ENCODE data around the gene KCNN3.

Gene KCNN3

GRCh38 chr1:154744352-154745035 lies 125.6 kb downstream of the KCNN3 start:
- H3K27ac ChIP-seq (ENCODE audit: low read depth in 2 of 2, low read length in 2 of 2) = no peak overlapping the region
- no peak overlapping the region for H3K9ac ChIP-seq (ENCODE audit: low read depth in 1 of 2, low read length in 2 of 2)
- no peaks in the 10 kb centered on the region for H3K9me3 ChIP-seq (ENCODE audit: control insufficient read depth in 2 of 2, low read length in 2 of 2)
- H3K36me3 ChIP-seq (ENCODE audit: control insufficient read depth in 2 of 2, insufficient read depth in 2 of 2, low read length in 2 of 2) = no peaks in the 10 kb centered on the region
- H3K4me3 ChIP-seq (ENCODE audit: low read length in 2 of 2) = no peak overlapping the region
- peaks cover 12 to 13% of the 10 kb centered on the region in 2 donors for H3K27me3 ChIP-seq (ENCODE audit: control insufficient read depth in 2 of 2, insufficient read depth in 2 of 2, low read length in 2 of 2)
- peaks cover 3 to 4% of the 10 kb centered on the region in 2 donors for H3K4me1 ChIP-seq (ENCODE audit: control insufficient read depth in 2 of 2, insufficient read depth in 2 of 2, low read length in 2 of 2)

GRCh38 chr1:154743526-154744036 lies 126.5 kb downstream of the KCNN3 start:
- Histone ChIP-seq H3K27ac (ENCODE audit: low read depth in 2 of 2, low read length in 2 of 2) (no peak overlapping the region), H3K27me3 (ENCODE audit: control insufficient read depth in 2 of 2, insufficient read depth in 2 of 2, low read length in 2 of 2) (peaks cover 7 to 17% of the 10 kb centered on the region in 2 donors), H3K4me3 (ENCODE audit: low read length in 2 of 2) (no peak overlapping the region), H3K4me1 (ENCODE audit: control insufficient read depth in 2 of 2, insufficient read depth in 2 of 2, low read length in 2 of 2) (peaks cover 3 to 4% of the 10 kb centered on the region in 2 donors), H3K9me3 (ENCODE audit: control insufficient read depth in 2 of 2, low read length in 2 of 2) (no peaks in the 10 kb centered on the region), H3K9ac (ENCODE audit: low read depth in 1 of 2, low read length in 2 of 2) (no peak overlapping the region), H3K36me3 (ENCODE audit: control insufficient read depth in 2 of 2, insufficient read depth in 2 of 2, low read length in 2 of 2) (no peaks in the 10 kb centered on the region)

GRCh38 chr1:154742606-154743005 lies 127.5 kb downstream of the KCNN3 start:
- Histone ChIP-seq H3K9me3 (ENCODE audit: control insufficient read depth in 2 of 2, low read length in 2 of 2) (no peaks in the 10 kb centered on the region), H3K4me3 (ENCODE audit: low read length in 2 of 2) (no peak overlapping the region), H3K36me3 (ENCODE audit: control insufficient read depth in 2 of 2, insufficient read depth in 2 of 2, low read length in 2 of 2) (no peaks in the 10 kb centered on the region), H3K4me1 (ENCODE audit: control insufficient read depth in 2 of 2, insufficient read depth in 2 of 2, low read length in 2 of 2) (peaks cover under 1 to 3% of the 10 kb centered on the region in 2 donors), H3K27me3 (ENCODE audit: control insufficient read depth in 2 of 2, insufficient read depth in 2 of 2, low read length in 2 of 2) (peaks cover 11 to 17% of the 10 kb centered on the region in 2 donors), H3K9ac (ENCODE audit: low read depth in 1 of 2, low read length in 2 of 2) (no peak overlapping the region), H3K27ac (ENCODE audit: low read depth in 2 of 2, low read length in 2 of 2) (no peak overlapping the region)

DNA sequence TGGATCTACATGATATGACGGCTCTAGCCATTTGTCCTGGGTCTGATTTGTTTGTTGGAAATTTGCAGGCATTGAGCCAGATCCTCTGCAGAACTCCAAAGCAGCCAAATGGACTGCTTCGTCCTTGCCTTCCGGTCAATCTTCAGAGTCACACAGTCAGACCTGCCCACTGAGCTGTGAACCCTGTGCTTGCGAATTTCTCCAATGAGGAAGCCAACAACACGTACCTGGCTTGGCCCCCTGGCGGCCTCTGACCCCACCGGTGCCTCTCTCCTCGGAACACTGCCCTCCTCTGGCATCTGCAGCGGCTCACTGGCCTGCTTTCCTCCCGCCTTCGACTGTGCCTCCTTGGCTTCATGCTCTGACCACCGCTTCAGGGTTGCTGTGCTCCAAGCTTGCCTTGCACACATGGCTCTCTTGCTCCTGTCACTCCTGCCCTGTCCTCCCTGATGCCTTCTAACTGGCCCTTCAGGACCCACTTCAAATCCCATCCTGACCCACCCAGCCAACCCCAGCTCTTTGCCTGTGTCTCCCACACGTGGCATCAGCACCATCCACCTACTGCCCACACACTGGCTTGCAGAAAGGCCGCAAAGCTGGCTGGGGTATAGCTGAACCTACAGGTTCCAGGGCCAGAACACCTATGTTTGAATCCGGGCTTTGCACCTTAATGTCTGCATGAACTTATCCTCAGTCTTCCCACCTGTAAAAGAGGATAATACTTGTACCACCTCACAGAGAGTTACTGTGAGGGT lies 128.2 kb downstream of the KCNN3 start:
- Histone ChIP-seq H3K9me3 (ENCODE audit: control insufficient read depth in 2 of 2, low read length in 2 of 2) (no peaks in the 10 kb centered on the region), H3K36me3 (ENCODE audit: control insufficient read depth in 2 of 2, insufficient read depth in 2 of 2, low read length in 2 of 2) (no peaks in the 10 kb centered on the region), H3K4me1 (ENCODE audit: control insufficient read depth in 2 of 2, insufficient read depth in 2 of 2, low read length in 2 of 2) (peaks cover 0 to under 1% of the 10 kb centered on the region in 2 donors), H3K4me3 (ENCODE audit: low read length in 2 of 2) (no peak overlapping the region), H3K27ac (ENCODE audit: low read depth in 2 of 2, low read length in 2 of 2) (no peak overlapping the region), H3K27me3 (ENCODE audit: control insufficient read depth in 2 of 2, insufficient read depth in 2 of 2, low read length in 2 of 2) (peaks cover 10 to 13% of the 10 kb centered on the region in 2 donors), H3K9ac (ENCODE audit: low read depth in 1 of 2, low read length in 2 of 2) (no peak overlapping the region)

DNA sequence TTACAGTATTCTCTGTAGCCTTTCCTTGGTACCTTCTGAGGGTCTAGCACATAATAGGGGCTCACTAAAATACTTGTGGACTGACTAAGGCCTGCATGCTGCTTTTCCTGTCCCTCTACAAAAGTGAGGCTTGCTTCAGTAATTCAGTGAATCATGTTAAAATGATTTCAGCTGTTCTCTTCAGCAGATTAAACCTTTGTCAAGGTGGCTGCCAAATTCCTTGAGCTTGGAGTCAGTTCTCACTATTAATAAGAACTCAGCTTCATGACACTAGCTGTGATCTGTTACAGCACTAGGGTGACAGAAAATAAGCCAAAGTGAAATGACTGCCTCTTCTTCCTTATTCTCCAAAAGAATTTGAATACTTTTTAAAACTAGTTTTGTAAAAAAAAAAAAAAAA lies 128.8 kb downstream of the KCNN3 start:
- Histone ChIP-seq H3K27me3 (ENCODE audit: control insufficient read depth in 2 of 2, insufficient read depth in 2 of 2, low read length in 2 of 2) (peaks cover 7 to 10% of the 10 kb centered on the region in 2 donors), H3K4me3 (ENCODE audit: low read length in 2 of 2) (no peak overlapping the region), H3K4me1 (ENCODE audit: control insufficient read depth in 2 of 2, insufficient read depth in 2 of 2, low read length in 2 of 2) (no peaks in the 10 kb centered on the region), H3K9ac (ENCODE audit: low read depth in 1 of 2, low read length in 2 of 2) (no peak overlapping the region), H3K27ac (ENCODE audit: low read depth in 2 of 2, low read length in 2 of 2) (no peak overlapping the region), H3K36me3 (ENCODE audit: control insufficient read depth in 2 of 2, insufficient read depth in 2 of 2, low read length in 2 of 2) (no peaks in the 10 kb centered on the region), H3K9me3 (ENCODE audit: control insufficient read depth in 2 of 2, low read length in 2 of 2) (no peaks in the 10 kb centered on the region)

- Histone ChIP-seq H3K9ac (ENCODE audit: low read depth in 1 of 2, low read length in 2 of 2) (no peak overlapping the region), H3K27ac (ENCODE audit: low read depth in 2 of 2, low read length in 2 of 2) (no peak overlapping the region), H3K4me1 (ENCODE audit: control insufficient read depth in 2 of 2, insufficient read depth in 2 of 2, low read length in 2 of 2) (no peaks in the 10 kb centered on the region), H3K27me3 (ENCODE audit: control insufficient read depth in 2 of 2, insufficient read depth in 2 of 2, low read length in 2 of 2) (peaks cover 9 to 10% of the 10 kb centered on the region in 2 donors), H3K36me3 (ENCODE audit: control insufficient read depth in 2 of 2, insufficient read depth in 2 of 2, low read length in 2 of 2) (no peaks in the 10 kb centered on the region), H3K4me3 (ENCODE audit: low read length in 2 of 2) (no peak overlapping the region), H3K9me3 (ENCODE audit: control insufficient read depth in 2 of 2, low read length in 2 of 2) (no peaks in the 10 kb centered on the region)
Measured at GRCh38 chr1:154739654-154740053, 130.4 kb downstream of the KCNN3 start.

DNA sequence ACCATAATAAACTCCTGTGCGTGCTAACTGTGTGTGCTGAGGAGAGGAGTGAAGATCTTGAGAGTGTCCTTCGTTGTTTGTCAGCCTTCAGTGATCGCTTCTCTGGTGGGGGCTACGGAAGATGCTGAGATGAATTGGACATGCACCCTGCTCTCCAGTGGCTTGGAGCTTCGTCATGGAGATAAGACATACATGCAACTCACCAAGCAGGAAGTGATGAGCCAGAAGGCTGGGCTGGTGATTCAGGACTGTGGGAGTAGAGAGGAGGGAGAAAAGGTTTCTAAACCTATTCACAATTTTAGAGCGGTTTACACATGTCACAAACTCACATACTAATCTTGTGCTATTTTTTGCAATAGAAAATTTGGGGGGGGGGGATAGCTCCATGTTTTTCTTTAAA lies 133.2 kb downstream of the KCNN3 start:
- Histone ChIP-seq H3K9ac (ENCODE audit: low read depth in 1 of 2, low read length in 2 of 2) (no peak overlapping the region), H3K9me3 (ENCODE audit: control insufficient read depth in 2 of 2, low read length in 2 of 2) (no peaks in the 10 kb centered on the region), H3K4me1 (ENCODE audit: control insufficient read depth in 2 of 2, insufficient read depth in 2 of 2, low read length in 2 of 2) (no peaks in the 10 kb centered on the region), H3K36me3 (ENCODE audit: control insufficient read depth in 2 of 2, insufficient read depth in 2 of 2, low read length in 2 of 2) (no peaks in the 10 kb centered on the region), H3K4me3 (ENCODE audit: low read length in 2 of 2) (no peak overlapping the region), H3K27me3 (ENCODE audit: control insufficient read depth in 2 of 2, insufficient read depth in 2 of 2, low read length in 2 of 2) (peaks cover 6% of the 10 kb centered on the region in 2 donors), H3K27ac (ENCODE audit: low read depth in 2 of 2, low read length in 2 of 2) (no peak overlapping the region)

DNA sequence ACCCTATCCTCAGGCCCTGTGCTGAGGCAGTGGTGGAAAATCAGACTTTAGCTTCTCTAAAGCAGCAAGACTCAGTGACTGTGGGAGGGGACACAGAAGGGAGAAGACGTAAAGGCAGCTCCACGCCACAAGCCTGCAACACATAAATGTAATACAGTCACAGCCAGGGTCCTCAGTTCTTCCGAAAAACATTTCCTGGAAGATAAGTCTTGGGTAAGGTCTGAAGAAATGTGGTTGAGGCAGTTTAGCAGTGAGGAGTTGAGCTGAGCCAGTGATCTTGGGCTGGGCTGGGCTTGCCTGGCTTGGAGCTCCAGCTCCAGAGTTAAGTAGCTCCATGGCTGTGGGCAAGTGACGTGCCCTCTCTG lies 134.3 kb downstream of the KCNN3 start:
- Histone ChIP-seq H3K36me3 (ENCODE audit: control insufficient read depth in 2 of 2, insufficient read depth in 2 of 2, low read length in 2 of 2) (no peaks in the 10 kb centered on the region), H3K9ac (ENCODE audit: low read depth in 1 of 2, low read length in 2 of 2) (no peak overlapping the region), H3K4me3 (ENCODE audit: low read length in 2 of 2) (no peak overlapping the region), H3K9me3 (ENCODE audit: control insufficient read depth in 2 of 2, low read length in 2 of 2) (no peaks in the 10 kb centered on the region), H3K27me3 (ENCODE audit: control insufficient read depth in 2 of 2, insufficient read depth in 2 of 2, low read length in 2 of 2) (peaks cover 5 to 6% of the 10 kb centered on the region in 2 donors), H3K27ac (ENCODE audit: low read depth in 2 of 2, low read length in 2 of 2) (no peak overlapping the region), H3K4me1 (ENCODE audit: control insufficient read depth in 2 of 2, insufficient read depth in 2 of 2, low read length in 2 of 2) (no peaks in the 10 kb centered on the region)

- Histone ChIP-seq H3K4me3 (ENCODE audit: low read length in 2 of 2) (no peak overlapping the region), H3K36me3 (ENCODE audit: control insufficient read depth in 2 of 2, insufficient read depth in 2 of 2, low read length in 2 of 2) (no peaks in the 10 kb centered on the region), H3K27me3 (ENCODE audit: control insufficient read depth in 2 of 2, insufficient read depth in 2 of 2, low read length in 2 of 2) (peaks cover 5 to 6% of the 10 kb centered on the region in 2 donors), H3K9ac (ENCODE audit: low read depth in 1 of 2, low read length in 2 of 2) (no peak overlapping the region), H3K27ac (ENCODE audit: low read depth in 2 of 2, low read length in 2 of 2) (no peak overlapping the region), H3K4me1 (ENCODE audit: control insufficient read depth in 2 of 2, insufficient read depth in 2 of 2, low read length in 2 of 2) (peaks cover 0 to 2% of the 10 kb centered on the region in 2 donors), H3K9me3 (ENCODE audit: control insufficient read depth in 2 of 2, low read length in 2 of 2) (no peaks in the 10 kb centered on the region)
Measured at GRCh38 chr1:154735061-154735803, 134.8 kb downstream of the KCNN3 start.

GRCh38 chr1:154733621-154734020 lies 136.5 kb downstream of the KCNN3 start:
- H3K4me3 ChIP-seq (ENCODE audit: low read length in 2 of 2) = no peak overlapping the region
- H3K27me3 ChIP-seq (ENCODE audit: control insufficient read depth in 2 of 2, insufficient read depth in 2 of 2, low read length in 2 of 2) = peaks cover 0 to 6% of the 10 kb centered on the region in 2 donors
- no peak overlapping the region for H3K27ac ChIP-seq (ENCODE audit: low read depth in 2 of 2, low read length in 2 of 2)
- no peaks in the 10 kb centered on the region for H3K9me3 ChIP-seq (ENCODE audit: control insufficient read depth in 2 of 2, low read length in 2 of 2)
- H3K4me1 ChIP-seq (ENCODE audit: control insufficient read depth in 2 of 2, insufficient read depth in 2 of 2, low read length in 2 of 2) = peaks cover 0 to 9% of the 10 kb centered on the region in 2 donors
- H3K9ac ChIP-seq (ENCODE audit: low read depth in 1 of 2, low read length in 2 of 2) = no peak overlapping the region
- H3K36me3 ChIP-seq (ENCODE audit: control insufficient read depth in 2 of 2, insufficient read depth in 2 of 2, low read length in 2 of 2) = no peaks in the 10 kb centered on the region
